Endodermal cell (in vitro differentiated cells): ENCODE data around the gene RBMS1. TPM values are rescaled to one million over a fixed set of nuclear protein-coding genes. Genes with fewer than 3 reads are reported as not detected.

Source experiments
- DNase-seq: peaks from one replicate; pipeline ENCODE4 v3.0.0-alpha.2; 2017
- H3K27ac ChIP-seq: 2 replicates; pipeline ENCODE4 v1.5.1; 2013; ENCODE audit warnings: mild to moderate bottlenecking, low read depth, low read length, moderate library complexity
- H3K27me3 ChIP-seq: 2 replicates; pipeline ENCODE4 v1.6.1; 2013; ENCODE audit warnings: mild to moderate bottlenecking, low read length, moderate library complexity; ENCODE audit not compliant: insufficient read depth, control insufficient read depth, poor library complexity, severe bottlenecking
- H3K36me3 ChIP-seq: 2 replicates; pipeline ENCODE4 v1.7.0; 2013; ENCODE audit warnings: mild to moderate bottlenecking, low read length, moderate library complexity; ENCODE audit not compliant: control insufficient read depth, insufficient read depth
- H3K4me1 ChIP-seq: one replicate; pipeline ENCODE4 v1.7.0; 2013; ENCODE audit warnings: low read length; ENCODE audit not compliant: control insufficient read depth, insufficient read depth
- H3K4me3 ChIP-seq: 2 replicates; pipeline ENCODE4 v1.5.1; 2013; ENCODE audit warnings: mild to moderate bottlenecking, low read length, moderate library complexity
- H3K9ac ChIP-seq: 2 replicates; pipeline ENCODE4 v1.6.1; 2013; ENCODE audit warnings: mild to moderate bottlenecking, low read length, moderate library complexity; ENCODE audit not compliant: poor library complexity, severe bottlenecking; ENCODE audit errors: extremely low read depth
- H3K9me3 ChIP-seq: 2 replicates; pipeline ENCODE4 v1.6.1; 2013; ENCODE audit warnings: mild to moderate bottlenecking, low read length, moderate library complexity; ENCODE audit not compliant: control insufficient read depth
- H3K27ac Mint-ChIP-seq: 2 replicates; pipeline ENCODE4 v1.8.0; 2020; ENCODE audit warnings: mixed read lengths
- H3K27me3 Mint-ChIP-seq: 2 replicates; pipeline ENCODE4 v1.8.0; 2021; ENCODE audit warnings: mild to moderate bottlenecking, mixed read lengths; ENCODE audit not compliant: insufficient read depth
- H3K36me3 Mint-ChIP-seq: 2 replicates; pipeline ENCODE4 v1.8.0; 2020; ENCODE audit warnings: low read depth, mixed read lengths
- H3K4me1 Mint-ChIP-seq: 2 replicates; pipeline ENCODE4 v1.8.0; 2020; ENCODE audit warnings: mixed read lengths
- H3K4me3 Mint-ChIP-seq: 2 replicates; pipeline ENCODE4 v1.8.0; 2020; ENCODE audit warnings: mild to moderate bottlenecking, moderate library complexity, mixed read lengths
- H3K9me3 Mint-ChIP-seq: 2 replicates; pipeline ENCODE4 v1.8.0; 2020; ENCODE audit warnings: mild to moderate bottlenecking, mixed read lengths
- CTCF ChIP-seq: fragments of 200-600 bp; sonication (generic); conservative IDR thresholded peaks from 2 replicates; pipeline ENCODE4 v1.5.0; 2021; ENCODE audit warnings: antibody characterized with exemption, mild to moderate bottlenecking
- WGBS, 2 experiments: methylation state at CpG; one replicate each; pipeline versions ENCODE4 v1.1.5 to v1.1.7; 2013; ENCODE audit warnings: missing lambda C conversion rate in 2 of 2, mixed read lengths in 1 of 2; ENCODE audit not compliant: insufficient coverage in 1 of 2, insufficient read length in 1 of 2; 5-methylcytosine and 5-hydroxymethylcytosine counted together
- total RNA-seq, 2 donors: library from RNA; stranded (reverse); fragmentation: NEBNext Ultra II Directional in 1 of 2; extraction: Animal tissue kit (Norgen Biotek cat#: 25700) in 1 of 2; gene quantifications; 2 replicates in 1 of 2; 3 replicates in 1 of 2; pipeline ENCODE4 v1.2.1, GENCODE V29; 2021

Gene RBMS1
- total RNA-seq, 2 donors from 2014 or later, result 90.7 to 124 TPM

DNA sequence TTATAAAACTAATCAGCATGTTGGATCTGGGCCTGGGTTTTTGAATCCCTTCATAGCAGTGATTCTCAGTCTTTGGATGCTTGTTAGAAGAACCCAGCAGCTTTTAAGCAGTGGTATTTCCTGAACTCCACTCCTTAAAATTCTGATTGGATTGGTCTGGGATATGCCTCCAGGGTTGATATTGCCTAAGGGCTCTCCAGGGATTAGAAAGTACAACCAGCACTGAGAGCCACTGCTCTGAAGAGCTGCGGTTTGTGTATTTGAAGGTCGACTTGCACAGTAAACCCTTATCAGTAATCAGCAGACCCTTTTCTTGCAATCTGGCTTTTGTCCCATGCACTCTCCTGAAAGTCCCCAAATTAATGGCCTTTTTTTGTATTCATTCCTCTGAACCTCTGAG, 17.0 kb upstream of the RBMS1 start:
- H3K27ac Mint-ChIP-seq, result no peak overlapping the region
- 81 to 89% methylated on average over 2 of the region's 2 CpGs for WGBS, 2 experiments

GRCh38 chr2:160509016-160509415, 15.4 kb upstream of the RBMS1 start:
- DNase-seq, result no peak
- Histone ChIP-seq H3K9me3 (no peaks in the 10 kb centered on the region), H3K27ac (no peak overlapping the region), H3K27me3 (no peaks in the 10 kb centered on the region), H3K9ac (no peak overlapping the region), H3K4me3 (no peak overlapping the region), H3K36me3 (no peaks in the 10 kb centered on the region), H3K4me1 (no peaks in the 10 kb centered on the region)
- no peak overlapping the region for H3K4me3 Mint-ChIP-seq
- H3K4me1 Mint-ChIP-seq, result peaks cover 27% of the 10 kb centered on the region
- no peaks in the 10 kb centered on the region for H3K36me3 Mint-ChIP-seq
- no peak overlapping the region for H3K27ac Mint-ChIP-seq
- no peaks in the 10 kb centered on the region for H3K27me3 Mint-ChIP-seq
- 92% methylated on average over 2 of the region's 2 CpGs; no CpG with 5 or more reads in 1 of the 2 experiments for WGBS, 2 experiments
- no peak for TF ChIP-seq CTCF
- no peaks in the 10 kb centered on the region for H3K9me3 Mint-ChIP-seq

More for the DNA sequence above, 17.0 kb upstream of the RBMS1 start:
- Histone ChIP-seq H3K27ac (no peak overlapping the region), H3K27me3 (no peaks in the 10 kb centered on the region), H3K36me3 (no peaks in the 10 kb centered on the region), H3K4me1 (no peaks in the 10 kb centered on the region), H3K9me3 (no peaks in the 10 kb centered on the region), H3K4me3 (no peak overlapping the region), H3K9ac (no peak overlapping the region)
- no peaks in the 10 kb centered on the region for H3K36me3 Mint-ChIP-seq
- TF ChIP-seq CTCF, result no peak
- no peaks in the 10 kb centered on the region for H3K9me3 Mint-ChIP-seq
- no peak for DNase-seq
- H3K4me3 Mint-ChIP-seq, result no peak overlapping the region
- no peaks in the 10 kb centered on the region for H3K27me3 Mint-ChIP-seq
- peaks cover 31% of the 10 kb centered on the region for H3K4me1 Mint-ChIP-seq

- no peaks in the 10 kb centered on the region for H3K27me3 Mint-ChIP-seq
- H3K4me1 Mint-ChIP-seq, result peaks cover 30% of the 10 kb centered on the region
- Histone ChIP-seq H3K9me3 (no peaks in the 10 kb centered on the region), H3K9ac (no peak overlapping the region), H3K36me3 (no peaks in the 10 kb centered on the region), H3K4me1 (no peaks in the 10 kb centered on the region), H3K27me3 (no peaks in the 10 kb centered on the region), H3K27ac (no peak overlapping the region), H3K4me3 (no peak overlapping the region)
- H3K4me3 Mint-ChIP-seq, result no peak overlapping the region
- no peaks in the 10 kb centered on the region for H3K36me3 Mint-ChIP-seq
- no peaks in the 10 kb centered on the region for H3K9me3 Mint-ChIP-seq
- WGBS, 2 experiments, result 96% methylated on average over 2 of the region's 2 CpGs; no CpG with 5 or more reads in 1 of the 2 experiments
- H3K27ac Mint-ChIP-seq, result no peak overlapping the region
- TF ChIP-seq CTCF, result no peak
- no peak for DNase-seq
Measured at GRCh38 chr2:160507464-160507863, 13.9 kb upstream of the RBMS1 start.
